H1 (cell line): ENCODE data around the gene VEZT.

Source experiments
- BRCA1 ChIP-seq: IDR thresholded peaks from 2 replicates; pipeline ENCODE4 v1.6.1; 2012; ENCODE audit warnings: low read depth, low read length, improper control_type of control experiment
- CHD1 ChIP-seq: IDR thresholded peaks from 2 replicates; pipeline ENCODE4 v1.6.1; 2012; ENCODE audit warnings: low read depth, low read length, improper control_type of control experiment
- CHD2 ChIP-seq: IDR thresholded peaks from 2 replicates; pipeline ENCODE4 v1.6.1; 2012; ENCODE audit warnings: low read length, improper control_type of control experiment
- CTCF ChIP-seq, 3 experiments: IDR thresholded peaks; 1 replicate in 2 of 3; 2 replicates in 1 of 3; pipeline versions ENCODE4 v1.5.1 to v1.6.1; 2011; ENCODE audit warnings: low read length in 3 of 3, mild to moderate bottlenecking in 3 of 3, inconsistent platforms in 2 of 3, low read depth in 1 of 3, moderate library complexity in 1 of 3; ENCODE audit not compliant: insufficient read depth in 1 of 3; ENCODE audit errors: control extremely low read depth in 1 of 3
- EP300 ChIP-seq, 2 experiments: IDR thresholded peaks; 1 replicate in 1 of 2; 2 replicates in 1 of 2; pipeline ENCODE4 v1.6.1; 2011 to 2012; ENCODE audit warnings: low read depth in 2 of 2, low read length in 2 of 2, mild to moderate bottlenecking in 2 of 2, borderline replicate concordance in 1 of 2, inconsistent platforms in 1 of 2, moderate library complexity in 1 of 2
- EZH2 ChIP-seq: fragments of 200-600 bp; sonication (generic); IDR thresholded peaks from 2 replicates; pipeline ENCODE4 v1.7.1; 2012; ENCODE audit warnings: low read depth, mild to moderate bottlenecking, moderate library complexity, low read length, inconsistent platforms; ENCODE audit not compliant: severe bottlenecking
- FOSL1 ChIP-seq: IDR thresholded peaks from 2 replicates; pipeline ENCODE4 v1.6.1; 2011; ENCODE audit warnings: mild to moderate bottlenecking, low read depth, low read length, moderate library complexity; ENCODE audit not compliant: insufficient read depth
- NRF1 ChIP-seq: IDR thresholded peaks from 2 replicates; pipeline ENCODE4 v1.6.1; 2011; ENCODE audit warnings: mild to moderate bottlenecking, low read depth, low read length, improper control_type of control experiment
- POLR2A ChIP-seq, 2 experiments: IDR thresholded peaks; 1 replicate in 1 of 2; 2 replicates in 1 of 2; pipeline ENCODE4 v1.6.1; 2011; ENCODE audit warnings: low read depth in 2 of 2, low read length in 2 of 2, mild to moderate bottlenecking in 2 of 2; ENCODE audit errors: control extremely low read depth in 1 of 2
- POLR2AphosphoS5 ChIP-seq: IDR thresholded peaks from 2 replicates; pipeline ENCODE4 v1.6.1; 2011; ENCODE audit warnings: low read depth, low read length
- RAD21 ChIP-seq, 2 experiments: IDR thresholded peaks in 1 of 2; conservative IDR thresholded peaks in 1 of 2; 2 replicates each; pipeline ENCODE4 v1.6.1; 2011; ENCODE audit warnings: low read depth in 2 of 2, low read length in 2 of 2, improper control_type of control experiment in 1 of 2, inconsistent platforms in 1 of 2, mild to moderate bottlenecking in 1 of 2, moderate library complexity in 1 of 2
- USF2 ChIP-seq: IDR thresholded peaks from 2 replicates; pipeline ENCODE4 v1.6.1; 2011; ENCODE audit warnings: low read length, improper control_type of control experiment

- TF ChIP-seq CTCF (IDR thresholded peaks at IDR 0.05; ENCODE audit: control extremely low read depth in 1 of 3, insufficient read depth in 1 of 3, low read depth in 1 of 3, low read length in 3 of 3) = no peak
- no peak for TF ChIP-seq EP300 (IDR thresholded peaks at IDR 0.05; ENCODE audit: borderline replicate concordance in 1 of 2, low read depth in 2 of 2, low read length in 2 of 2)
- TF ChIP-seq CHD1 = no peak
- no peak for TF ChIP-seq CHD2
- no peak for TF ChIP-seq USF2
- TF ChIP-seq POLR2A (IDR thresholded peaks at IDR 0.05; ENCODE audit: control extremely low read depth in 1 of 2, low read depth in 2 of 2, low read length in 2 of 2) = no peak
- TF ChIP-seq BRCA1 = no peak
- TF ChIP-seq NRF1 = no peak
- no peak for TF ChIP-seq EZH2
- TF ChIP-seq RAD21 (IDR thresholded peaks at IDR 0.05 in 1 of 2, conservative IDR thresholded peaks at IDR 0.05 in 1 of 2; ENCODE audit: low read depth in 2 of 2, low read length in 2 of 2) = no peak
- no peak for TF ChIP-seq FOSL1
- TF ChIP-seq POLR2AphosphoS5 = no peak
Measured at GRCh38 chr12:95214466-95214865, 3.1 kb upstream of the VEZT start.
